ENCODE measurements around the gene FSCN2.

The FSCN2 gene

GRCh38 chr17:81514489-81514738 is 13.8 kb upstream of the FSCN2 start:
- H3K4me3 ChIP-seq (replicated peaks; ENCODE audit: low read depth, low read length) = peak overlapping the region; percentile 69
- no peak for DNase-seq (ENCODE audit: extremely low read depth, low read depth)
- no peak for TF ChIP-seq CTCF (IDR thresholded peaks at IDR 0.05; ENCODE audit: low read depth, low read length, missing control alignments)

- no peak for TF ChIP-seq CTCF (IDR thresholded peaks at IDR 0.05; ENCODE audit: low read depth, low read length, missing control alignments)
- peak; percentile 39 for DNase-seq (ENCODE audit: extremely low read depth, low read depth)
- H3K4me3 ChIP-seq (replicated peaks; ENCODE audit: low read depth, low read length) = peak overlapping the region; percentile 69
These were observed 13.2 kb upstream of the FSCN2 start for GRCh38 chr17:81514739-81515529.

- DNase-seq (ENCODE audit: extremely low read depth, low read depth) = no peak
- TF ChIP-seq CTCF (IDR thresholded peaks at IDR 0.05; ENCODE audit: low read depth, low read length, missing control alignments) = no peak
- peak overlapping the region; percentile 69 for H3K4me3 ChIP-seq (replicated peaks; ENCODE audit: low read depth, low read length)
These were observed 12.6 kb upstream of the FSCN2 start for GRCh38 chr17:81515530-81516041.

- DNase-seq (ENCODE audit: extremely low read depth, low read depth) = no peak
- peak overlapping the region; percentile 69 for H3K4me3 ChIP-seq (replicated peaks; ENCODE audit: low read depth, low read length)
- no peak for TF ChIP-seq CTCF (IDR thresholded peaks at IDR 0.05; ENCODE audit: low read depth, low read length, missing control alignments)
These were observed 11.7 kb upstream of the FSCN2 start for GRCh38 chr17:81516439-81516838.

GRCh38 chr17:81517009-81517338 is 11.2 kb upstream of the FSCN2 start:
- H3K4me3 ChIP-seq (replicated peaks; ENCODE audit: low read depth, low read length) = peak overlapping the region; percentile 69

GRCh38 chr17:81517339-81518112 is 10.7 kb upstream of the FSCN2 start:
- H3K4me3 ChIP-seq (replicated peaks; ENCODE audit: low read depth, low read length) = no peak overlapping the region
- no peak for TF ChIP-seq CTCF (IDR thresholded peaks at IDR 0.05; ENCODE audit: low read depth, low read length, missing control alignments)
- DNase-seq (ENCODE audit: extremely low read depth, low read depth) = no peak

More at GRCh38 chr17:81517009-81517338, 11.2 kb upstream of the FSCN2 start:
- DNase-seq (ENCODE audit: extremely low read depth, low read depth) = no peak
- no peak for TF ChIP-seq CTCF (IDR thresholded peaks at IDR 0.05; ENCODE audit: low read depth, low read length, missing control alignments)
